ENCODE results near the gene RPS15. TPM values are rescaled to one million over a fixed set of nuclear protein-coding genes. Genes with fewer than 3 reads are reported as not detected.

RPS15 gene
- total RNA-seq, 8 experiments from 2014 or later: 1,397 to 2,339 (median 1,906) TPM

- peak overlapping the region; percentile 48 to 55 for H3K27ac ChIP-seq
Observed at GRCh38 chr19:1425102-1425837, 12.9 kb upstream of the RPS15 start.

GRCh38 chr19:1425902-1426301, 12.3 kb upstream of the RPS15 start:
- in situ Hi-C loops (cut with MboI; ENCODE audit: low pct_unique_long_range_greater_than_20kb in 2 of 9, low sequenced_read_pairs in 9 of 9, unreplicated experiment in 9 of 9): no loop called here
- no peak overlapping the region for H3K4me3 ChIP-seq
- H3K4me1 ChIP-seq (replicated peaks in 1 of 2): peaks cover 12 to 13% of the 10 kb centered on the region in 2 donors
- no peak for ATAC-seq (replicated peaks in 6 of 8)
- WGBS, 10 experiments: 40 to 100% (median 92%) methylated on average over 1 to 6 of the region's 14 CpGs; no CpG with 5 or more reads in 5 of the 10 experiments
- H3K27ac ChIP-seq: peak overlapping the region in 1 of 2 donors; percentile 55

More at GRCh38 chr19:1425102-1425837, 12.9 kb upstream of the RPS15 start:
- ATAC-seq (replicated peaks in 6 of 8): peak in 5 of 8 experiments; percentile 25 to 81 (median 64)
- peaks cover 12 to 13% of the 10 kb centered on the region in 2 donors for H3K4me1 ChIP-seq (replicated peaks in 1 of 2)
- in situ Hi-C loops (cut with MboI; ENCODE audit: low pct_unique_long_range_greater_than_20kb in 2 of 9, low sequenced_read_pairs in 9 of 9, unreplicated experiment in 9 of 9): no loop called here
- H3K4me3 ChIP-seq: no peak overlapping the region
- WGBS, 10 experiments: 81 to 100% (median 87%) methylated on average over 3 to 30 of the region's 33 CpGs; no CpG with 5 or more reads in 1 of the 10 experiments

DNA sequence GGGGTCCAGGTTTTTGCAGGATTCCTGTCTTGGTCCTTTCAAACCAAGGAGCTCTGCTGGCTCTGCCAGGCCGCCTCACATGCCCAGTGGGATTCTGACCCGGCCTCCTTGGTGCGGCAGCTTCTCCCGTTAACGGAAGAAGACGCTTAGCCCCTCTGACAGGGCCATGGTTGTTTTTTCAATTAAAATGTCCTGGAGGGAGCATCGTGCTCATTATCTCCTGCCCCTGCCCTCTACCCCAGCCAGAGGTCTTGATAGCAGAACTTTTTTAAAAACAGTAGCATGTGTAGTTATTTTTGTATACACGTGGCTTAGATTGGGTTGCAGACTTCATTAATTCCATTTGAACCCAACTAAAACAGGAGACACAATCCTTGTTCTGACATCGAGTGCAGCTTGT, 11.5 kb upstream of the RPS15 start:
- in situ Hi-C loops (cut with MboI; ENCODE audit: low pct_unique_long_range_greater_than_20kb in 2 of 9, low sequenced_read_pairs in 9 of 9, unreplicated experiment in 9 of 9): no loop called here
- ATAC-seq (replicated peaks in 6 of 8): no peak
- Histone ChIP-seq H3K4me3 (no peak overlapping the region), H3K27ac (no peak overlapping the region), H3K4me1 (replicated peaks in 1 of 2) (peaks cover 12 to 13% of the 10 kb centered on the region in 2 donors)
- WGBS, 10 experiments: 80 to 100% (median 90%) methylated on average over 2 to 8 of the region's 9 CpGs; no CpG with 5 or more reads in 3 of the 10 experiments

DNA sequence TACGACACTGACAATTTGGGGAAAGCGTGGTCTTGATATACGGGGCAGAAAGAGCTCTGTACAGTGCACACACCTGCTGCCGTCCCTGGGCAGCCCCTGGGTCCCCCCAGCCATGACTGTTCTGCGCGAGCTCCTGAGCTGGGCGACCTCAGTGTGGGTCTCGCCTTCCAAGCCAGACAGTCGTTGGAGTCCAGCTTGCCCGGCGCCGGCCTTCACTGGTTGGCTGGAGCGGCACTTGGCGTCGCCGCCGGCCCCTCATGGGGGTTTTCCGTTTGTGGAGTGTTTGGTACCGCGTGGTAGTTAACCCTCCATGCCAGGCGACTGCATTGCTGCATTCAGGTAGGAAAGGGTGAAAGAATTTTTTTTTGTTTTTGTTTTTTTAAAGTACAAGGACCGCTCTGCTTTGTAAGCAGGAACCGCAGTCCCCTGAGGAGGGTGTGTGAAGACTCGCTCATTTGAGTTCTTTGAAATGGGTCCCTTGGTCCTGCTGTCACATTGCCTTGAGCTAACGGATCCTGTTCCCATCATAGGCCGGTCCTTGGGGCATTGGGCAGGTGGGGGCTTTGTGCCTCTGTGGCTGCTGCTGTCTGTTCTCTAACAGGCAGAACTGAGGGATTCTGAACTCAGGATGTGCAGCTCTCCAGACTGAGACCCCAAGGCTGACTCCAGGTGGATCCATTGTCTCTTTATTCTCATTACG, 10.8 kb upstream of the RPS15 start:
- ATAC-seq (replicated peaks in 6 of 8): no peak
- Histone ChIP-seq H3K27ac (no peak overlapping the region), H3K4me3 (no peak overlapping the region), H3K4me1 (replicated peaks in 1 of 2) (peaks cover 12 to 13% of the 10 kb centered on the region in 2 donors)
- 88 to 100% (median 92%) methylated on average over 1 to 21 of the region's 27 CpGs; no CpG with 5 or more reads in 3 of the 10 experiments for WGBS, 10 experiments
- in situ Hi-C loops (cut with MboI; ENCODE audit: low pct_unique_long_range_greater_than_20kb in 2 of 9, low sequenced_read_pairs in 9 of 9, unreplicated experiment in 9 of 9): no loop called here

DNA sequence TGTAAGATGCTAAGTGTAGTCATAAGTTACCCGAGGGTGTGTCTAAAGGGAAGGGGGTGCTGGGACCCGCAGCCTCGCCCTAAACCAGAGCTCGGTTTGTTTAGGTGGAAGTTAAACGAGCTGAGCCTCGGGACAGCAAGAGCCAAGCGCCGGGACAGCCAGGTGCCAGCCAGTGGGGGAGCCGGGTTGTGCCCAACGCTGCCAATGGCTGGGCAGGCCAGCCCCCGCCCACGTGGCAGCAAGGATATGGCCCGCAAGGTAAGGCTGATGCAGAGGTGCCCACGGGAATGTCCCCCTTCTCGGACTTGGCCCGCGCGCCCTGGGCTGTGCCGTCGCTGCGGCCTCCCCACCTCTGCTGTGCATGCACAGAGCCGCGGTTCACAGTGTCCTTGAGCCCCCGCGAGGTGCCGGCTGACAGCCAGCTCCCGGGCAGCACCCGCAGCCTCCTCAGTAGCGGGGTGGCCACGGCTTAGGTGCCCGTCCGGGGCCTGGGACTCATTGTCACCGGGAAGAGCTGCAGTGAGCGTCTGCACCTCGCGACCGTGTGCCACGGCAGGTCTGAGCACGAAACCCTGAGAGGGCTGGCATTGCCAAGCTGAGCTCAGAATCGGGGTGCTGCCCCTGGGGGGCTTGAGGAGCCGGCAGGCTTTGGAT, 9.3 kb upstream of the RPS15 start:
- ATAC-seq (replicated peaks in 6 of 8): no peak
- no peak overlapping the region for H3K4me3 ChIP-seq
- in situ Hi-C loops (cut with MboI; ENCODE audit: low pct_unique_long_range_greater_than_20kb in 2 of 9, low sequenced_read_pairs in 9 of 9, unreplicated experiment in 9 of 9): no loop called here
- WGBS, 10 experiments: 75 to 100% (median 94%) methylated on average over 1 to 15 of the region's 41 CpGs; no CpG with 5 or more reads in 3 of the 10 experiments
- H3K4me1 ChIP-seq (replicated peaks in 1 of 2): peaks cover 12 to 13% of the 10 kb centered on the region in 2 donors
- no peak overlapping the region for H3K27ac ChIP-seq

DNA sequence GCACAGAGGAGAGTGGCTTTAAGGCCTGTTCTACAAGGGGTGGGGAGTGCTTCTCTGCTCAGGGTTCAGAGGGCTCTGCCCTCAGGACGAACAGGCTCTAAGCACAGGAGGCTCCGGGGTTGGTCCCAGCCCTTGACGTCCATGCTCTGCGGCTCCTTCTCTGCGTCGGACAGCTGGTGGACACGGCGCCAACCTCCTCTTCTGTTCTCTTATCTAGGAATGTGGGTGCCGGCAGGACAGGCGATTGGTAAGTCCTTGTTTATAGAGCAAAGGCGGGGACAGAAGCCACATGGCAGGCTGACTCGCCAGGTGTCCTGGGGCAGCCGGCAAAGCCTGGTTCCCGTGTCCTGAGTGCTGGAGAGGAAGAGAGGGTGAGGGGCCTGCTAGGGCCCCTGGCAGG, 8.4 kb upstream of the RPS15 start:
- Histone ChIP-seq H3K27ac (no peak overlapping the region), H3K4me3 (no peak overlapping the region), H3K4me1 (replicated peaks in 1 of 2) (peaks cover 7 to 8% of the 10 kb centered on the region in 2 donors)
- WGBS, 10 experiments: 90 to 93% methylated on average over 4 to 8 of the region's 14 CpGs; no CpG with 5 or more reads in 8 of the 10 experiments
- in situ Hi-C loops (cut with MboI; ENCODE audit: low pct_unique_long_range_greater_than_20kb in 2 of 9, low sequenced_read_pairs in 9 of 9, unreplicated experiment in 9 of 9): no loop called here
- ATAC-seq (replicated peaks in 6 of 8): no peak

DNA sequence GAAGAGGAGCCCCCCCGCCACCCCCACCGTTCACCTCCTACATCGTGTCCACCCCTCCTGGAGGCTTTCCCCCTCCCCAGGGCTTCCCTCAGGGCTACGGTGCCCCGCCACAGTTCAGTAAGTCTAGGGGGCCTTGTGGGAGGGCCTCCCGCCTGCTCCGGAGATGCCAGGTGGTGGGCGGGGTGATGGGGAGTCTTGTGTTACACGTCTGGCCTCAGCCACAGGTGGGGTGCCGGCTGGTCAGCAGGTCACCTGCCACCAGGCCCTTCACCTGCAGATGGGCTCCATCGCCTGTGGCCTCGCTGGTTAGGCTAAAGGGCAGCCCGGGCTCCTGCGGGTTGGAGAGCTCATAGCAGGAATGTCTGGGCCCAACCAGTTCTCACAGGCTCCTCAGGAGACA, 8.0 kb upstream of the RPS15 start:
- H3K27ac ChIP-seq: no peak overlapping the region
- H3K4me3 ChIP-seq: no peak overlapping the region
- H3K4me1 ChIP-seq (replicated peaks in 1 of 2): peaks cover 2 to 3% of the 10 kb centered on the region in 2 donors
- WGBS, 10 experiments: 100% methylated on average over 2 of the region's 14 CpGs; no CpG with 5 or more reads in 9 of the 10 experiments
- ATAC-seq (replicated peaks in 6 of 8): no peak
- in situ Hi-C loops (cut with MboI; ENCODE audit: low pct_unique_long_range_greater_than_20kb in 2 of 9, low sequenced_read_pairs in 9 of 9, unreplicated experiment in 9 of 9): no loop called here

- 20 to 100% (median 81%) methylated on average over 1 to 13 of the region's 24 CpGs; no CpG with 5 or more reads in 2 of the 10 experiments for WGBS, 10 experiments
- Histone ChIP-seq H3K27ac (no peak overlapping the region), H3K4me1 (replicated peaks in 1 of 2) (no peaks in the 10 kb centered on the region), H3K4me3 (no peak overlapping the region)
- no peak for ATAC-seq (replicated peaks in 6 of 8)
- in situ Hi-C loops (cut with MboI; ENCODE audit: low pct_unique_long_range_greater_than_20kb in 2 of 9, low sequenced_read_pairs in 9 of 9, unreplicated experiment in 9 of 9): no loop called here
Observed at GRCh38 chr19:1431759-1432506, 6.3 kb upstream of the RPS15 start.

- in situ Hi-C loops (cut with MboI; ENCODE audit: low pct_unique_long_range_greater_than_20kb in 2 of 9, low sequenced_read_pairs in 9 of 9, unreplicated experiment in 9 of 9): no loop called here
- 90 to 100% (median 100%) methylated on average over 1 to 7 of the region's 16 CpGs; no CpG with 5 or more reads in 6 of the 10 experiments for WGBS, 10 experiments
- no peak overlapping the region for H3K4me3 ChIP-seq
- H3K4me1 ChIP-seq (replicated peaks in 1 of 2): no peaks in the 10 kb centered on the region
- peak in 1 of 8 experiments; percentile 2 for ATAC-seq (replicated peaks in 6 of 8)
- H3K27ac ChIP-seq: no peak overlapping the region
Observed at GRCh38 chr19:1432507-1432887, 5.7 kb upstream of the RPS15 start.

- no peak overlapping the region for H3K27ac ChIP-seq
- no peak overlapping the region for H3K4me3 ChIP-seq
- in situ Hi-C loops (cut with MboI; ENCODE audit: low pct_unique_long_range_greater_than_20kb in 2 of 9, low sequenced_read_pairs in 9 of 9, unreplicated experiment in 9 of 9): no loop called here
- 60 to 100% (median 87%) methylated on average over 1 to 4 of the region's 47 CpGs; no CpG with 5 or more reads in 5 of the 10 experiments for WGBS, 10 experiments
- no peaks in the 10 kb centered on the region for H3K4me1 ChIP-seq (replicated peaks in 1 of 2)
- ATAC-seq (replicated peaks in 6 of 8): no peak
Observed at GRCh38 chr19:1433119-1434039, 4.8 kb upstream of the RPS15 start.

DNA sequence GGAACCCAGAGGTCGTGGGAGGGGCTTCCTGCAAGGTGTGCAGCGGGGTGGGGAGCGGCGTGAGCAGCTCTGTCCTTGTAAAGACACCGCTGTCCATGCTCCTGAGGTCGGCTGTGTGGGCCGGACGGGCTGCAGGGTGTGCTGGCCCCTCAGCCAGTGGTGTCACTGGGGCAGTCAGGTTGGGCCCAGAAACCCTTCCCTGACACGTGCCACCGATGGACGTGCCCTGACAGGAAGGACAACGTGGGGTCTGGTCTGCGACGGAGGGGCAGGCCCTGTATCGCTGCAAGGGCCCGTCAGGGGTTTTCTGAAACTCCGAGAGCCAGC, 4.2 kb upstream of the RPS15 start:
- in situ Hi-C loops (cut with MboI; ENCODE audit: low pct_unique_long_range_greater_than_20kb in 2 of 9, low sequenced_read_pairs in 9 of 9, unreplicated experiment in 9 of 9): no loop called here
- Histone ChIP-seq H3K4me1 (replicated peaks in 1 of 2) (no peaks in the 10 kb centered on the region), H3K27ac (no peak overlapping the region), H3K4me3 (no peak overlapping the region)
- WGBS, 10 experiments: 100% methylated on average over 1 of the region's 17 CpGs; no CpG with 5 or more reads in 9 of the 10 experiments
- ATAC-seq (replicated peaks in 6 of 8): no peak

DNA sequence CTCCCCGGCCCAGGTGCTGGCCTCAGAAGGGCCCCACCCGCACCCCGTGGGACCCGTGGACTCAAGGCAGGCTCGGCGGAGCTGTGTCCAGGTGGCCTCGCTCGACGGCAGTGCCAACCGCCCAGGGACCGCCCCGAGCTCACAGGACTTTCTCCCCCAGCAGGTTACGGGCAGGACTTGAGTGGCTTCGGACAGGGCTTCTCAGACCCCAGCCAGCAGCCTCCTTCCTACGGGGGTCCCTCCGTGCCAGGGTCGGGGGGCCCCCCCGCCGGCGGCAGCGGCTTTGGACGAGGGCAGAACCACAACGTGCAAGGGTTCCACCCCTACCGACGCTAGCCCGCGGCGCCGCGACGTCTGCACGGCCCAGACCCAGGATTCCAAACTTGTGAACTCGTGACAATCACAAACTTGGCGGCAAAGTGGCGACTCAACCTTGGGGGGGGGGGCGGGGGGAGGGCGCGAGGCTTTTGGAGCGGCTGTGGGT, 3.6 kb upstream of the RPS15 start:
- ATAC-seq (replicated peaks in 6 of 8): no peak
- 93 to 100% (median 97%) methylated on average over 2 to 19 of the region's 39 CpGs; no CpG with 5 or more reads in 6 of the 10 experiments for WGBS, 10 experiments
- H3K4me3 ChIP-seq: no peak overlapping the region
- peaks cover 4% of the 10 kb centered on the region in 2 donors for H3K4me1 ChIP-seq (replicated peaks in 1 of 2)
- no peak overlapping the region for H3K27ac ChIP-seq
- in situ Hi-C loops (cut with MboI; ENCODE audit: low pct_unique_long_range_greater_than_20kb in 2 of 9, low sequenced_read_pairs in 9 of 9, unreplicated experiment in 9 of 9): no loop called here

All from motor neuron (in vitro differentiated cells).